ENCODE data around the gene PAK4. TPM values are rescaled to one million over a fixed set of nuclear protein-coding genes. Genes with fewer than 3 reads are reported as not detected.

Gene PAK4
- total RNA-seq, 1 donor from 2014 or later: 89.3 TPM

DNA sequence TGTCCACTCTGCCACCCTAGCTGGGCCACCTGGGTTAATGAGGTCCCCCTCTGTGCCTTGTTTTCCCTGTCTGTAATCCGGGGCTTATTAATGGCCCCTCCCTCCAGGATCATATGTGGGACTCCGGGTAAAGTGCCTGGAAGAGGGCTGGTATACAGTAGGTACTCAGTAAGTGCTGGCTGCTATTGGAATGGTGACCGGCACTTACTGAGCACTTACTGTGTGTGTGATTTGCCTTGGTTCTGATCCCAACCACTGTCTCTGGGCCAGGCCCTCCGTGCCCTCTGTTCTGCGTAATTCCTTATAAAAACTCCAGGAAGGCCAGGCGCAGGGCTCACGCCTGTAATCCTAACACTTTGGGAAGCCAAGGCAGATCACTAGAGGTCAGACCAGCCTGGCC is 40.3 kb downstream of the PAK4 start:
- no peak for DNase-seq (ENCODE audit: low spot score)

GRCh38 chr19:39166571-39167391 is 41.2 kb downstream of the PAK4 start:
- DNase-seq (ENCODE audit: low spot score): peak; percentile 75

GRCh38 chr19:39167461-39168257 is 42.1 kb downstream of the PAK4 start:
- peak; percentile 52 for DNase-seq (ENCODE audit: low spot score)

DNA sequence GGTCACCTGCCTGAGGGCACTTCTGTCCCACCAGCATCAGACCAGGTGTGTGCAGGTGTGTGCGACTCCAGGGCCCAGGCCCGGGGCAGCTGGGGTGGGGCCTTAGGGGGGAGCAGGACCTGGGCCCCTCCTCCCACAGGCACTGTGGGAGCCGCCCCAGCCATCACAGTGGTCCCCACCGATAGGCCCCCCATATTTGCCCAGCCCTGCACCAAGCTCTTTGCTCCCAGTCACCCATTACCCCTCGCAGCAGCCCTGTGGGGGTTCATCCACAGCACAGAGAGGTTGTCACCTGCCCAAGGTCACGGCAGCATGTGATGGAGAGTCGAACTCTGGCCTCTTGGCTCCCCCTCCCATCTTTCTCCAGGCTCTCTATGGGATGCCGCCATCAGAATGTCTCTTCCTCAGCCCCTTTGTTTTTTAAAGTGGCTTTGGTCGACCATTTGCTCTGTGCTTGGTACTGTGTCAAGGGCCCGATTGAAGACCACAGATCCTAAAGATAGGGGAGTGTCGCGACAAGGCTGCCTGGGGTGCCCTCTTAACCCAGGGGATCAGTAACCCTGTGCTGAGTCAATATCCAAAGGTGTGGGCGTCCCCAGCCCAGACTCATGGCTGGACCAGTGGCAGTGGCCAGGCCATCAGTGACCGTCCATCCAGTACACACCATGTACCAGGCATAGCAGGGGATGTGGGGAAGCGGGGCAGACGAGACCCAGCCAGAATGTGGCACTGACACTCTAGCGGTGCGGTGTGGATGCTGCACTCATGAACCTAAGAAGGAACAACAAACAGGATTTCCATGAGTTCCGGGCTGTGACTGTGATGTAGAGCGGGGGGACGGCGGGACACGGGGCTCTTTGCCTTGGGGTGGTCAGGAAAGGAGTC is 42.9 kb downstream of the PAK4 start:
- no peak for DNase-seq (ENCODE audit: low spot score)

DNA sequence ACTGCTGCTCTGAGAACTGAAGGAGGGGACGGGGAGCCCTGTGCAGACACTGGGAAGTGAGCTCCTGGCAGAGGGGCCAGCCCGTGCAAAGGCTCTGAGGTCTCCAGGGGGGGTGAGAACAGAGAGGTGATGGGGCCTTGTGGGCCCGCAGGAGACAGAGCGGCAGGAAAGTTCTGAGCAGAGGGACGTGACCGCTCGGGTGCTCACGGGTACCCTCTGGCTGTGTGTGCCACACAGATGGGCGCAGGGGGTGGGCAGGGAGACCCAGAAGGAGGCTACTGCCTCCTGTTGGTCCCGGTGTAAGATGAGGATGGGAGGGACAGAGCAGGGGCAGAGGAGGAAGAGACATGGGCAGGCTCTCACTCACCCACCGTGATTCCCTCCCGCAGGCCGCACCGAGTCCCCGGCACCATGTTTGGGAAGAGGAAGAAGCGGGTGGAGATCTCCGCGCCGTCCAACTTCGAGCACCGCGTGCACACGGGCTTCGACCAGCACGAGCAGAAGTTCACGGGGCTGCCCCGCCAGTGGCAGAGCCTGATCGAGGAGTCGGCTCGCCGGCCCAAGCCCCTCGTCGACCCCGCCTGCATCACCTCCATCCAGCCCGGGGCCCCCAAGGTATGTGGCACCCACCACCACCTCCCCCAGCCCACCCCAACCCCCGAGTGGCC is 43.7 kb downstream of the PAK4 start:
- no peak for DNase-seq (ENCODE audit: low spot score)

DNA sequence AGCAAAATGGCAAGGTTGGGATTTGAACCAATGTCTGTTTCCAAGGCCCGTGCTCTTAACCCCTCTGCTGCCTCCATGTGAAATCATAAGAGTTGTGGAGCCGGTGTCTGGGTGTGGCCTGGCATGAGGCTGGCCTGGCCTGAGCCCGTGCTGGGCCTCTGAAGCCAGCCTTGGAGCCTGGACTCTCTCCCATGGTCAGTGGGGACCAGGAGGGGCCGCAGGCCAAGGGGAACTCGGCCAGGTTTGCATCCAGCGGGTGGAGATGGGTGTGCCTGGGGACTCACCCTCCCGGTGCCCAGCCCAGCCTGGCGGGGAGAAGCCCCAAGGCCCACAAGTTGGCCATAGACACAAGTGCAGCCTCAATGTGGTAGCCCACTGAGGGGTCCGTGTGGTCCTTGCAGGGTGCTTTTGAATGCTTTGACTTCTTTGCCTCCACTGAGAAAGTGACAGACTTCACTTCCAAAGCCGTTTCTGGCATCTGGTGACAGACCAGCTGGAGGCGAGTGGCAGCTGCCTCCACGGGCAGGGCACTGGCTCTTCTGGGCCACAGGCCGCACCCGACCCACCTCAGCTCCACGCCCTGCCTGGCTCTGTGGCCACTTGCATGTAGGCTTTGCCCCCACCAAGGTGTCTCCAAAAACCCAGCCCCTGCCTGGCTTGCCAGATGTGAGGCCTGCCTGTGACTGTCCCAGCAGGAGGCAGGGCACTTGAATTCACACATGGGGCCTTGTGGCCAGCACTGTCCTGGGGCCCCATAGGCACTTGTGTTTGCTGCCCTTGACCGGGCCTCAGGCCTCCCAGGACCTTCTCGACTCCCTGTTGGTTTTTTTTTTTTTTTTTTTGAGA is 45.0 kb downstream of the PAK4 start:
- no peak for DNase-seq (ENCODE audit: low spot score)

- no peak for DNase-seq (ENCODE audit: low spot score)
Measured at GRCh38 chr19:39171479-39172465, 46.2 kb downstream of the PAK4 start.

GRCh38 chr19:39172700-39173501 is 47.3 kb downstream of the PAK4 start:
- no peak for DNase-seq (ENCODE audit: low spot score)

- no peak for DNase-seq (ENCODE audit: low spot score)
Measured at GRCh38 chr19:39173502-39173991, 48.0 kb downstream of the PAK4 start.

- no peak for DNase-seq (ENCODE audit: low spot score)
Measured at GRCh38 chr19:39174142-39174541, 48.6 kb downstream of the PAK4 start.

- no peak for DNase-seq (ENCODE audit: low spot score)
Measured at GRCh38 chr19:39174558-39175544, 49.3 kb downstream of the PAK4 start.

DNA sequence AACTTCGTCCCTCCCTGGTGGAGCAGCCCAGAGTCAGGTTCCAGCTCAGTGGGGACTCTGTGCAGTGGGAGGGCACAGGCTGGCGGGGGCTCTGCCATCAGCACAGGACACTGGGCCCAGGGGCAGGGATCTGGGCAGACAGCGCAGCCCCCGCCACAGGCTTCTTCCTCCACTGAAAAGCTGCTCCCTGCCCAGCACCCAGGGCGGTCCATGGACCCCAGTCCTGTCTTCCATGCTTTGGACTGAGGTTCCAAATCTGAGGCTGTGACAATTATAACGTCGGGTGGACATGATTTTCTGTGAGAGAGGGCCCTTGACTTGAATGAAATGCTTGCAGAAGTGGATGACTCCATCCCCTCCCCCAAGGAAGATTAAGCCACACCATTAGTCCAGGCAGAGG is 50.0 kb downstream of the PAK4 start:
- no peak for DNase-seq (ENCODE audit: low spot score)

- no peak for DNase-seq (ENCODE audit: low spot score)
Measured at GRCh38 chr19:39177110-39177699, 51.6 kb downstream of the PAK4 start.

DNA sequence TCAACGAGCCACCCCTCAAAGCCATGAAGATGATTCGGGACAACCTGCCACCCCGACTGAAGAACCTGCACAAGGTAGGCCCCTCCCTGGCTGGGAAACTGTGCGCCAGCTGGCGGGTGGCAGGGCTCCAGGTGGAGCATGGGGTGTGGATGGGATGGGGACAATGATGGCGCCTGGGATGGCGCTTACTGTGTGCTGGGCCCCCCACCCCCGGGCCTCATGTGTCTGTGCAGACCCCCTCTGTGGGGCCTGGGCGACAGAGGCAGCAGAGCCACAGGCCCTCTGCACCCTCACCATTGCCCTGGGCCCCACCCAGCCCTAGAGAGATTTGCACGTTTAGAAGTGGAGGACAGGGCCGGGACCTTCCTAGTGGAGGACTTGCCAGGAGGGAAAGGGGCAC is 52.1 kb downstream of the PAK4 start:
- no peak for DNase-seq (ENCODE audit: low spot score)

GRCh38 chr19:39178296-39179006 is 52.9 kb downstream of the PAK4 start:
- no peak for DNase-seq (ENCODE audit: low spot score)

DNA sequence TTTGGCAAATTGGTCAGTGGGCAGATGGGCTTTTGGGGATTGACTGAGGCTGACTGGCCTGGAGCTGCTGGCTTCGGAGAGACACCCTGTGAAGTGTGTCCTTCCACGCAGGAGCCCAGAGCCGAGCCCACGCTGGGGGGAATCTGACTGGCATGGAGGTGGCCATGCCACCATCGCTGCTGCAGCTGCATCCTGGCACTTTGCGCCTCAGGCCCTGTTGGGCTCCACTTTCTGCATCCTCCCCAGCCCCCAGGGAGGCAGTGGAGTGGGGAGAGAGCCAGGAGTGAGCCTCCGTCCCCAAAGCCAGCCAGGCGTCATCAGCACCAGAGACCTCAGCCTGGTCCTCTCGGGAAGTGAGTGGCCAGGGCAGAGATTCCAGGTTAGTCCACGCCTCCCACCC is 54.2 kb downstream of the PAK4 start:
- DNase-seq (ENCODE audit: low spot score): no peak
